ENCODE data around the gene VPS39.

Gene VPS39

GRCh38 chr15:42185801-42186200 is 22.3 kb downstream of the VPS39 start:
- H3K4me3 ChIP-seq (ENCODE audit: low read depth, low read length), result no peak overlapping the region
- TF ChIP-seq CTCF (IDR thresholded peaks at IDR 0.05; ENCODE audit: borderline replicate concordance, insufficient read depth, low read depth, low read length), result no peak

DNA sequence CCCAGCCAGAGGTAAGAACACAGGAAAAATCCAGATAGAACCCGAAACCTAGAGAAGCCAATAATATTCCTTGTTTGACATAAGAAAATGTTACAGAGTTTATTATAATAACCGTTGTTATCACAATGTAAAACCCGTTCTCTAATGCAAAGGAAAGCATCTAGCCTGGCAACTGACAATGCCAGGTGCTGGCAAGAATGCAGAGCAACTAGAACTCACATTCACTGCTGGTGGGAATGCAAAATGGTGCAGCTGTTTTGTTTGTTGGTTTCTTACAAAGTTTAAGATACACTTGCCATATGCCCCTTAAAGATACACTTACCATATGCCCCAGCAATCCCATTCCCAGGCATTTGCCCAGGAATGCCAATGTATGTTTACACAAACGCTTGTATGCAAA is 23.4 kb downstream of the VPS39 start:
- no peak overlapping the region for H3K4me3 ChIP-seq (ENCODE audit: low read depth, low read length)
- no peak for TF ChIP-seq CTCF (IDR thresholded peaks at IDR 0.05; ENCODE audit: borderline replicate concordance, insufficient read depth, low read depth, low read length)

DNA sequence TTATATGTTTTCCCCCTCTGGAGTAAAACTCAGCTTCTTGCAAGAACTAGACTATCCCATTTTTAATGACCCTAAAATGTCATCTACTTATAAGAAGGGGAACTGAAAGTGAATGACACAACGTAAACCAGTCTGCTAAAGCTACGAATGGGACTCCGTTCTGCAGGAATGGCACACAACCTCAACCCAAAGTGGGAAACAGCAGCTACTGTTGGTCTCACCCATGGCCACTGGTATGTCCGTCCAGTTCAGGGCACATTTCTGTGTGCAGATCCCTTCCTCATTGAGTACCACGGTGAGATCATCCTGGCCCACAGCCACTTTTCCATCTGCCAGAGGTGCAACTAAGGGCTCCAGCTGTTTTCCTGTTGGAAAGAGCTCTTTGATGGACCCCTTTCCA is 23.8 kb downstream of the VPS39 start:
- no peak for TF ChIP-seq CTCF (IDR thresholded peaks at IDR 0.05; ENCODE audit: borderline replicate concordance, insufficient read depth, low read depth, low read length)
- H3K4me3 ChIP-seq (ENCODE audit: low read depth, low read length), result no peak overlapping the region

- H3K4me3 ChIP-seq (ENCODE audit: low read depth, low read length), result no peak overlapping the region
Measured at GRCh38 chr15:42182961-42183360, 25.1 kb downstream of the VPS39 start.

DNA sequence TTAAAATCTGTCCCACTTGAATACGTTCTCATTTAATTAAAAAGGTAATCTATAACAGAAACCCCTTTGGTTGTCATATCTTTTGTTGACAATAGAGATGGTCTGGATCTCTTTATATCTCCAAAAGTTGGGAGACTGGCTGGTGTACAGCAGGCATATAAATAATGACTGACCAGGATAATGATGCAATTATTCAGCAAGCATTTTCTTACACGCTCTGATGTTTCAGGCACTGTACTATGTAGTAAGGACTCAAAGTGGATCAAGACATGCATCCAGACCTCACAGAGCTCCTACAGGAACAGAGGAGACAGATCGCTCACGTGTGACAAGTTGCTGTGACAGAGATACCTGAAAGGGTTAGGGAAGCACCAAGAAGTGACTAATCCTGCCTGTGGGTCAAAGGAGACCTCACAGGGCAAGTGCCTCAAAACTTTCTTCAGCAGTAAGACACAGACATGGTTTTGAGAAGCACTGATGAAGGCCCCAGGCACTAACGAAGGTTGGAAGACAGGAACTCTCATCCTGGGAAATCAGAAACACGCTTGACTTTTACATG is 25.7 kb downstream of the VPS39 start:
- TF ChIP-seq CTCF (IDR thresholded peaks at IDR 0.05; ENCODE audit: borderline replicate concordance, insufficient read depth, low read depth, low read length), result no peak
- no peak overlapping the region for H3K4me3 ChIP-seq (ENCODE audit: low read depth, low read length)

More at GRCh38 chr15:42182961-42183360, 25.1 kb downstream of the VPS39 start:
- no peak for TF ChIP-seq CTCF (IDR thresholded peaks at IDR 0.05; ENCODE audit: borderline replicate concordance, insufficient read depth, low read depth, low read length)

- no peak for TF ChIP-seq CTCF (IDR thresholded peaks at IDR 0.05; ENCODE audit: borderline replicate concordance, insufficient read depth, low read depth, low read length)
- no peak overlapping the region for H3K4me3 ChIP-seq (ENCODE audit: low read depth, low read length)
Measured at GRCh38 chr15:42178056-42178455, 30.0 kb downstream of the VPS39 start.

DNA sequence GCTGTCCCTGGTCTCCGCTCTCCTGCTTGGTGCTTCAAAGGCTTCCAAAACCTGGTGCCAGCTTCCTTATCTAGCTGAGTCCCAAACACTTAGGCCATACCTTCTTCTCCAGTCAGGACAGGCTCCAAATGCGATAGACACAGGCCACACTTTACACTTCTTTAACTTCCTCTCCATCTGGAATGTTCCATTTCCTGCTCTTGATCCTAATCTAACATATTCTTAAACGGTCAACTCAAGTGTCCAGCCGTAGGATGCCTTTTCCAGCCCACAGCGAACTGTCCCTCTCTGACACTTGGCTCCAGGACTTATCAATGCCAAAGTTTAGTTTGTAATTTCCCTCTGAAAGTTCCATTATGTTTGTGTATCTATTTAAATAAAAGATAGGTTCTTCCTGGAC is 32.4 kb downstream of the VPS39 start:
- H3K4me3 ChIP-seq (ENCODE audit: low read depth, low read length), result no peak overlapping the region
- TF ChIP-seq CTCF (IDR thresholded peaks at IDR 0.05; ENCODE audit: borderline replicate concordance, insufficient read depth, low read depth, low read length), result no peak

All from GM12875 (cell line).